Measurements from ENCODE around the gene ABCC3. TPM values are rescaled to one million over a fixed set of nuclear protein-coding genes. Genes with fewer than 3 reads are reported as not detected.

The ABCC3 gene
- total RNA-seq, 1 donor from 2014 or later, result 1.2 TPM

DNA sequence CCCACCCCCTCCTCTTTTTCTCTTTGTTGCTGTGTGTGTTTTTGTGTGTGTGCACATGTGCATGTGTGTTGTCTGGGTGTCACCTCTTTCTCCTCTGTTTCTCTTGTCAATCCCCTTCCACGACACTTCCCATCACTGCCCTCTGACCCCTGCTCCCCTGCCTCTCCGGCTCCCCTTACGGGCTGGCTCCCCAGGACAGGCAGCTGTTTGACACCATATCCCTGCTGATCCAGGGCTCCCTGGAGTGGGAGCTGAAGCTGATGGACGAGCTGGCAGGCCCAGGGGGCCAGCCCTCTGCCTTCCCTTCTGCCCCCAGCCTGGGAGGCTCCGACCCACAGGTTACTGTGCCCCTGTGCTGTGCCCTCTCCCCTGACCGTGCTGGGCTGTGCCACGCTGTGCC is 15.2 kb upstream of the ABCC3 start:
- H3K36me3 Mint-ChIP-seq, result no peaks in the 10 kb centered on the region
- H3K4me3 Mint-ChIP-seq, result peak overlapping the region; percentile 20
- peaks cover 34% of the 10 kb centered on the region for H3K4me1 Mint-ChIP-seq
- peak overlapping the region; percentile 44 for H3K27ac Mint-ChIP-seq
- H3K27me3 Mint-ChIP-seq (ENCODE audit: low read depth), result no peaks in the 10 kb centered on the region
- H3K9me3 Mint-ChIP-seq, result no peaks in the 10 kb centered on the region
- DNase-seq (ENCODE audit: low spot score in 2 of 2, unreplicated experiment in 2 of 2), result no peak
- TF ChIP-seq, protein P1, sequence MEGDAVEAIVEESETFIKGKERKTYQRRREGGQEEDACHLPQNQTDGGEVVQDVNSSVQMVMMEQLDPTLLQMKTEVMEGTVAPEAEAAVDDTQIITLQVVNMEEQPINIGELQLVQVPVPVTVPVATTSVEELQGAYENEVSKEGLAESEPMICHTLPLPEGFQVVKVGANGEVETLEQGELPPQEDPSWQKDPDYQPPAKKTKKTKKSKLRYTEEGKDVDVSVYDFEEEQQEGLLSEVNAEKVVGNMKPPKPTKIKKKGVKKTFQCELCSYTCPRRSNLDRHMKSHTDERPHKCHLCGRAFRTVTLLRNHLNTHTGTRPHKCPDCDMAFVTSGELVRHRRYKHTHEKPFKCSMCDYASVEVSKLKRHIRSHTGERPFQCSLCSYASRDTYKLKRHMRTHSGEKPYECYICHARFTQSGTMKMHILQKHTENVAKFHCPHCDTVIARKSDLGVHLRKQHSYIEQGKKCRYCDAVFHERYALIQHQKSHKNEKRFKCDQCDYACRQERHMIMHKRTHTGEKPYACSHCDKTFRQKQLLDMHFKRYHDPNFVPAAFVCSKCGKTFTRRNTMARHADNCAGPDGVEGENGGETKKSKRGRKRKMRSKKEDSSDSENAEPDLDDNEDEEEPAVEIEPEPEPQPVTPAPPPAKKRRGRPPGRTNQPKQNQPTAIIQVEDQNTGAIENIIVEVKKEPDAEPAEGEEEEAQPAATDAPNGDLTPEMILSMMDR (IDR thresholded peaks at IDR 0.05; ENCODE audit: unreplicated experiment), result no peak

DNA sequence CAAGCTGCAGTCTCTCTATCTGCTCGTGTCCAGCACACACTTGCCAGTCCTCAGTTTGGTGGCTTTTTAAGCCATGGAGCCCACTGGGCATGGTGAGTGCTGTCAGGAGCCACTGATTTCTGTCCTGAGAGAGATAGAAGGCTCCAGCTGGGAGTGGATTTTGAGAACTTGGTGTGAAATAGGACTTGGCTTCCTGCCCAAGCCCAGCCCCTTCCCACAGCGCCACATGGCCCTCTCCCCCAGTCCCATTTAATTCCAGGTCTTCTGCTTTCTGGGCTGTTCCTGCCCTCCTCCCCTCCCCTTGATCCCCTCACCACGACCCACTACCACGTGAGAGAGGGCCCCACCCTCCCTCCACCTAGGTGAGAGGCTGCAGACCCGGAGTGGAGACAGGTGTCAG is 14.4 kb upstream of the ABCC3 start:
- Mint-ChIP-seq H3K9me3 (no peaks in the 10 kb centered on the region), H3K4me3 (no peak overlapping the region), H3K36me3 (no peaks in the 10 kb centered on the region), H3K27me3 (ENCODE audit: low read depth) (no peaks in the 10 kb centered on the region), H3K27ac (peak overlapping the region; percentile 44), H3K4me1 (peaks cover 29% of the 10 kb centered on the region)
- TF ChIP-seq, protein P1 (IDR thresholded peaks at IDR 0.05; ENCODE audit: unreplicated experiment), result no peak
- peak in 1 of 2 experiments; percentile 55 for DNase-seq (ENCODE audit: low spot score in 2 of 2, unreplicated experiment in 2 of 2)

GRCh38 chr17:50620858-50621257 is 13.8 kb upstream of the ABCC3 start:
- no peaks in the 10 kb centered on the region for H3K27me3 Mint-ChIP-seq (ENCODE audit: low read depth)
- no peak for DNase-seq (ENCODE audit: low spot score in 2 of 2, unreplicated experiment in 2 of 2)
- H3K4me1 Mint-ChIP-seq, result peaks cover 29% of the 10 kb centered on the region
- no peaks in the 10 kb centered on the region for H3K36me3 Mint-ChIP-seq
- no peak overlapping the region for H3K27ac Mint-ChIP-seq
- H3K4me3 Mint-ChIP-seq, result no peak overlapping the region
- TF ChIP-seq, protein P1 (IDR thresholded peaks at IDR 0.05; ENCODE audit: unreplicated experiment), result no peak
- no peaks in the 10 kb centered on the region for H3K9me3 Mint-ChIP-seq

- TF ChIP-seq, protein P1 (IDR thresholded peaks at IDR 0.05; ENCODE audit: unreplicated experiment), result no peak
- DNase-seq (ENCODE audit: low spot score in 2 of 2, unreplicated experiment in 2 of 2), result no peak
- H3K27me3 Mint-ChIP-seq (ENCODE audit: low read depth), result no peaks in the 10 kb centered on the region
- H3K27ac Mint-ChIP-seq, result peak overlapping the region; percentile 6
- H3K4me1 Mint-ChIP-seq, result peaks cover 32% of the 10 kb centered on the region
- H3K36me3 Mint-ChIP-seq, result no peaks in the 10 kb centered on the region
- H3K9me3 Mint-ChIP-seq, result no peaks in the 10 kb centered on the region
- H3K4me3 Mint-ChIP-seq, result no peak overlapping the region
These were observed 13.1 kb upstream of the ABCC3 start for GRCh38 chr17:50621574-50622031.

GRCh38 chr17:50624321-50624934 is 10.3 kb upstream of the ABCC3 start:
- Mint-ChIP-seq H3K27ac (no peak overlapping the region), H3K9me3 (no peaks in the 10 kb centered on the region), H3K36me3 (no peaks in the 10 kb centered on the region), H3K4me1 (peaks cover 45% of the 10 kb centered on the region), H3K4me3 (no peak overlapping the region), H3K27me3 (ENCODE audit: low read depth) (peaks cover 5% of the 10 kb centered on the region)
- DNase-seq (ENCODE audit: low spot score in 2 of 2, unreplicated experiment in 2 of 2), result no peak
- TF ChIP-seq, protein P1 (IDR thresholded peaks at IDR 0.05; ENCODE audit: unreplicated experiment), result no peak

All from mesothelial cell of epicardium (in vitro differentiated cells).